ENCODE data around the gene KNOP1.

Gene KNOP1

DNA sequence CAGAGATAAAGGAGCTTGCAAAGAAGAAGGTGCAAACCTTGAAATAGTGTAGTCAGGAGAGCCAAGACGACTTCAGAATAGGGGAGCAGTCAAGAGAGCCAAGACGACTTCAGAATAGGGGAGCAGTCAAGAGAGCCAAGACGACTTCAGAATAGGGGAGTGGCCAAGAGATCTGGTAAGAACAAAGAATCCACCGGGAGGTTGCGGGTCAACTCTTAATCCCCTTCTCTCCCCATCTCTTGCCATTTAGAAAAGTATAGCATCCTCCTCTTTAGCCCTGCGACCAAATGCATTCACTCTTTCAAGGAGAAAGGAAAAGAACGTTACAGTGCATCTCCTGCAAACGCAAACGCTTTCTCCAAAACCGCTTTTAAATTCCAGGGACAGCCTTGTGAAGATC is 713 bp downstream of the KNOP1 start:
- peak overlapping the region; percentile 88 for H3K27ac ChIP-seq
- TF ChIP-seq, protein P1, sequence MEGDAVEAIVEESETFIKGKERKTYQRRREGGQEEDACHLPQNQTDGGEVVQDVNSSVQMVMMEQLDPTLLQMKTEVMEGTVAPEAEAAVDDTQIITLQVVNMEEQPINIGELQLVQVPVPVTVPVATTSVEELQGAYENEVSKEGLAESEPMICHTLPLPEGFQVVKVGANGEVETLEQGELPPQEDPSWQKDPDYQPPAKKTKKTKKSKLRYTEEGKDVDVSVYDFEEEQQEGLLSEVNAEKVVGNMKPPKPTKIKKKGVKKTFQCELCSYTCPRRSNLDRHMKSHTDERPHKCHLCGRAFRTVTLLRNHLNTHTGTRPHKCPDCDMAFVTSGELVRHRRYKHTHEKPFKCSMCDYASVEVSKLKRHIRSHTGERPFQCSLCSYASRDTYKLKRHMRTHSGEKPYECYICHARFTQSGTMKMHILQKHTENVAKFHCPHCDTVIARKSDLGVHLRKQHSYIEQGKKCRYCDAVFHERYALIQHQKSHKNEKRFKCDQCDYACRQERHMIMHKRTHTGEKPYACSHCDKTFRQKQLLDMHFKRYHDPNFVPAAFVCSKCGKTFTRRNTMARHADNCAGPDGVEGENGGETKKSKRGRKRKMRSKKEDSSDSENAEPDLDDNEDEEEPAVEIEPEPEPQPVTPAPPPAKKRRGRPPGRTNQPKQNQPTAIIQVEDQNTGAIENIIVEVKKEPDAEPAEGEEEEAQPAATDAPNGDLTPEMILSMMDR (IDR thresholded peaks at IDR 0.05) = no peak
- no peak for TF ChIP-seq ZFX (IDR thresholded peaks at IDR 0.05; ENCODE audit: borderline replicate concordance)

DNA sequence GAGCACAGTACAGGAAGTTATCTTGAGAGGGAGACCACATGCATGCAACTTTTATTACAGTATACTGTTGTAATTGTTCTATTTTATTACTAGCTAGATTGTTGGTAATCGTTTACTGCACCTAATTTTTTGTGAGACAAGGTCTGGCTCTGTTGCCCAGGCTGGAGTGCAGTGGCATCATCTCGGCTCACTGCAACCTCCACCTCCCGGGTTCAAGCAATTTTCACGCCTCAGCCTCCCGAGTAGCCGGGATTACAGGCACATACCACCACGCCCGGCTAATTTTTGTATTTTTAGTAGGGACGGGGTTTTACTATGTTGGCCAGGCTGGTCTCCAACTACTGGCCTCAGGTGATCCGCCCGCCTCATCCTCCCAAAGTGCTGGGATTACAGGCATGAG is 1.3 kb downstream of the KNOP1 start:
- H3K27ac ChIP-seq = peak overlapping the region; percentile 88

DNA sequence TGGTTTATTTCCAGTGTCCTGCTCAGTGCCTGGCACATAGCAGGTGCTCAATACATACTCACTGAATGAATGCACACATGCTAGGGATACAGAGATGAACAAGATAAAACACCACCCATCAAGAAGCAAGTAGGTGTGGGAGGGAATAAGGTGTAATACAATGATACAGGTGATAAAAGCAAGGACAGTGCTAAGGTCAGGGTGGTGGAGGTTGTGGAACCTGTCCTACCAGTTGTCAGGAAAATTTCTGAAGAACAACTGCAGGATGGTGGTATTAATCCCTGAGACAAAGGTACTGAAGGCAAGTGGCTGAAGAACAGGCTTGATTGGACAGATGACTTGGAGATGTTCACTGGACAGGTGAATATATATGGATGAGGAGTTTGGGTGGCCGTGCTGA is 1.8 kb downstream of the KNOP1 start:
- TF ChIP-seq ZFX (IDR thresholded peaks at IDR 0.05; ENCODE audit: borderline replicate concordance) = no peak
- TF ChIP-seq, protein P1 (IDR thresholded peaks at IDR 0.05) = no peak
- peak overlapping the region; percentile 88 for H3K27ac ChIP-seq

DNA sequence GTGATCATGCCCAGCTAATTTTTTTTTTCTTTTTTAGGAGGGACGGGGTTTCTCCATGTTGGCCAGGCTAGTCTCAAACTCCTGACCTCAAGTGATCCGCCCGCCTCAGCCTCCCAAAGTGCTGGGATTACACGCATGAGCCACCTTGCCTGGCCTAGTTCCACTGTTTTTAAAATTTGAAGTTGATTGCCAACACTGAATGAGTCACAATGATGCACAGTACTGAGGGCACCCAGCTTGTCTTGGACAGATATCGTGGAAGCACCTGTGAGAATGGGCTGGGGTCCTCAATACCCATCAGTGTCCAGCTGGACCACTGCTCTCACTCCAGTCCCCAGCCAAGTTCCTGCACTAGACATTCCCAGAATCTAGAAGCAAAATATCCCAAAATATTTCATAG is 2.5 kb downstream of the KNOP1 start:
- no peak for TF ChIP-seq ZFX (IDR thresholded peaks at IDR 0.05; ENCODE audit: borderline replicate concordance)
- TF ChIP-seq, protein P1 (IDR thresholded peaks at IDR 0.05) = no peak
- H3K27ac ChIP-seq = peak overlapping the region; percentile 88; the same call in 1 of the 2 replicates

DNA sequence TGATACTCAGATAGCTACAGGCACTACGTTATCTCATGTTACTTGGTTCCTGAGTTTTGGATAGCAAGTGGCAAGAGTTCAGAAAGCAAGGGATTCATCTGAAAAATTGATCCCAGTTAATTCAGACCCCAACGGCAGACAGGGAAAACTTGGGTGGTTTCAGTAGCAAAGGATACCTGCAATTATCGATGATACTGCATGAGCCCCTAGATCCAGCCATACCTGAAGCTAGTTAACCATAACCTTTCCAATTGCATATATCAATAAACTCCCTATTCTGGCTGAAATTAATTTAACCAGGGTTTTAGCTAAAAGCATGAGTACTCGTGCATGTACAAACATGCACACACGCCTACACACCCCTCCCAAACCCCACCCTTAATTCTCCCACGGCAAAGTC is 4.3 kb downstream of the KNOP1 start:
- TF ChIP-seq, protein P1 (IDR thresholded peaks at IDR 0.05) = no peak
- TF ChIP-seq ZFX (IDR thresholded peaks at IDR 0.05; ENCODE audit: borderline replicate concordance) = no peak
- no peak overlapping the region for H3K27ac ChIP-seq

DNA sequence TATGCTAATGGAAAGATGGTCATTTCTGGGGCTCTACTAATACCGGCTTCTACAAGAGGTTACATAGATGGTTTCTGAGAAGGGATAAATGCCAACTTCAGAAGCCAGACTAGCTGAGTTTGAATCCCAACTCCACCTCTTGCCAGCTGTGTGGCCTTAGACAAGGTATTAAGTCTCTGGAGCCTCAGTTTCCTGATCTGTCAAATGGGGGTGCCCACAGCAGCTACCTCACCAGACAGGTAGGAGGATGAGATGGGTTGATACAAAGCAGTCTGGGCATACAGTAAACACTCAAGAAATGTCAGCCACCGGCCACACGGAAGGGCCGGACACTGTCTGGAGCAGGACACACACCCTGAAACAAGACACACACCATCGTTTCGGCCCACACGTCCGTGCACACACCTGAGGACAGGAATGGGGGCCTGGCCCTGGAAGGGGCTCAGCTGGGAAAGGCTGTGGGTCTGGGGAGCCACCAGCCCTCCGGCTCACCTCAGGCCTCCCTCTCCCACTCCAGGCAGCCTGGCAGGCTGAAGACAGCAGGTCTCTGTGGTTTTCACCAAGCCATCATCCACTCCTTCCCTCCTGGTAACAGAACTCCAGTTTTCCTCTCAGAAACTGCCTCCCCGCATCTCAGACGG is 5.5 kb downstream of the KNOP1 start:
- TF ChIP-seq, protein P1 (IDR thresholded peaks at IDR 0.05) = no peak
- no peak for TF ChIP-seq ZFX (IDR thresholded peaks at IDR 0.05; ENCODE audit: borderline replicate concordance)
- no peak overlapping the region for H3K27ac ChIP-seq

DNA sequence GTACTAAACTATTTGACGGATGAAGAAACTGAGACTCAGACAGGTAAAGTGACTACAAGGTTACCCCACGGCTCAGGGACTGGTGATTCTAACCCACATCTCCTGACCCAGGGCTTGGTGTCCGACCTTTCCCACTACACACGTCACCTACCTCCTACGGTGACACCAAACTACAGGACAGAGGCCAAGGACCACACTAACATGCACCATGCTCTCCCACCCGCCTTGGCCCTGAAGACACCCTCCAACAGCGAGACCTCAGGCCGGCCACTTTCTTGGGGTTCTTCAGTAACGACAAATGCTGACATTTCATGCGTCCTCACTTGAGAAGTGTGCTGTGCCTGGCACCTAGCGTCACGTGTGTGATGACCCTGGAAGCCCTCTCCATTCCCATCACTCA is 6.4 kb downstream of the KNOP1 start:
- TF ChIP-seq, protein P1 (IDR thresholded peaks at IDR 0.05) = no peak
- no peak for TF ChIP-seq ZFX (IDR thresholded peaks at IDR 0.05; ENCODE audit: borderline replicate concordance)
- no peak overlapping the region for H3K27ac ChIP-seq

DNA sequence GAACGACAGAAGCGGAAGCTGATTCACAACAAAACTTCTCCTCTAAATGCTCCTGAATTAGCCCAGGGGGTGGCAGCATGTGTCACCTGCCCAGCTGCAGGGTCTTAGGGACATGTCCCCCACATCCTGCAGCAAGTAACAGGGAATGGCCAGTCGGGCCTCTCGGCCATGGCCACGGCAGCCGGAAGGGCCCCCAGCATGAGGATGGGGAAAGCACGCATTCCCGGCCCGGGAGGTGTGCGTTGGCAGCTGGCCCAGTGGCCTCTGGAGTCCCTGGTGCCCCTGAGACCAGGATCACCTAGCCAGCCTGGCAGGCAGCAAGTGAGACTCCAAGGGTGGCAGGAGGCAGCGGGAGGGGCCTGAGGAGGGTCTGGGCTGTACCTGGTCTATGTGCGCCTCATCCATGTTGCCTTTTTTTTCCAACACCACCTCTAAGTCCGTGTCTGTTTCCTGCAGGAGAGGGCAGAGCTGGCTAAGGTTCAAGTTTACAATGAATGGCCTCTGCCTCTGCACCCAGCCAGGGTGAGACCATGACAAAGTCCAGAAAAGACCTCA is 7.0 kb downstream of the KNOP1 start:
- TF ChIP-seq ZFX (IDR thresholded peaks at IDR 0.05; ENCODE audit: borderline replicate concordance) = no peak
- TF ChIP-seq, protein P1 (IDR thresholded peaks at IDR 0.05) = no peak
- no peak overlapping the region for H3K27ac ChIP-seq

All from 22Rv1 (cell line).